ENCODE data around the gene SPINK14. TPM values are rescaled to one million over a fixed set of nuclear protein-coding genes. Genes with fewer than 3 reads are reported as not detected.
A peak's percentile ranks its signal among the peaks of the same experiment; 100 is the strongest.

The SPINK14 gene
- total RNA-seq, 2 donors from 2014 or later: not detected

DNA sequence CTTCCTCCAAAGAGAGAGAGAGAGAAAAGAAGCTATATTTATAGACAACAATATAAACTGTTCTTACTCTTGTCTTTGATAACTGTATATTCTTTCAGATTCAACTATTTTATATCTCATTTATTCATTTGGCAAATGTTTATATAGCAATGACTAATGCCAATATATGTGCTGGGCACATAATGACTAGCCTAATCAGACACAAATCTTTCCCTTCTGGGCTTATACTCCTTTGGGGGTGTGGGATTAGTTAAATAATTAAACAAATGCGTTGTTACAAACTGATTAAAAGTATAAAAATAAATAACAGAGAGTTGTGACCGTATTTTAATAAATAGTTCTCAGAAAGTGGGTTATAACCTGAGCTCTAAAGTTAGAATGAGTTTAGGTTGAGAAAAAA is 4.0 kb downstream of the SPINK14 start:
- Histone ChIP-seq H3K27ac (no peak overlapping the region), H3K9me3 (no peaks in the 10 kb centered on the region), H3K36me3 (no peaks in the 10 kb centered on the region), H3K4me1 (no peaks in the 10 kb centered on the region), H3K27me3 (no peaks in the 10 kb centered on the region), H3K4me3 (no peak overlapping the region), H3K9ac (ENCODE audit: low read depth in 2 of 2, low read length in 2 of 2) (no peak overlapping the region)
- TF ChIP-seq, protein P1, sequence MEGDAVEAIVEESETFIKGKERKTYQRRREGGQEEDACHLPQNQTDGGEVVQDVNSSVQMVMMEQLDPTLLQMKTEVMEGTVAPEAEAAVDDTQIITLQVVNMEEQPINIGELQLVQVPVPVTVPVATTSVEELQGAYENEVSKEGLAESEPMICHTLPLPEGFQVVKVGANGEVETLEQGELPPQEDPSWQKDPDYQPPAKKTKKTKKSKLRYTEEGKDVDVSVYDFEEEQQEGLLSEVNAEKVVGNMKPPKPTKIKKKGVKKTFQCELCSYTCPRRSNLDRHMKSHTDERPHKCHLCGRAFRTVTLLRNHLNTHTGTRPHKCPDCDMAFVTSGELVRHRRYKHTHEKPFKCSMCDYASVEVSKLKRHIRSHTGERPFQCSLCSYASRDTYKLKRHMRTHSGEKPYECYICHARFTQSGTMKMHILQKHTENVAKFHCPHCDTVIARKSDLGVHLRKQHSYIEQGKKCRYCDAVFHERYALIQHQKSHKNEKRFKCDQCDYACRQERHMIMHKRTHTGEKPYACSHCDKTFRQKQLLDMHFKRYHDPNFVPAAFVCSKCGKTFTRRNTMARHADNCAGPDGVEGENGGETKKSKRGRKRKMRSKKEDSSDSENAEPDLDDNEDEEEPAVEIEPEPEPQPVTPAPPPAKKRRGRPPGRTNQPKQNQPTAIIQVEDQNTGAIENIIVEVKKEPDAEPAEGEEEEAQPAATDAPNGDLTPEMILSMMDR (IDR thresholded peaks at IDR 0.05): no peak
- no peak for DNase-seq
- intact Hi-C loops (cut with DNase I): loop anchor here (10.0 kb wide), 2 partner anchors 202 to 272 kb away; no protein-coding TSS in a partner anchor

DNA sequence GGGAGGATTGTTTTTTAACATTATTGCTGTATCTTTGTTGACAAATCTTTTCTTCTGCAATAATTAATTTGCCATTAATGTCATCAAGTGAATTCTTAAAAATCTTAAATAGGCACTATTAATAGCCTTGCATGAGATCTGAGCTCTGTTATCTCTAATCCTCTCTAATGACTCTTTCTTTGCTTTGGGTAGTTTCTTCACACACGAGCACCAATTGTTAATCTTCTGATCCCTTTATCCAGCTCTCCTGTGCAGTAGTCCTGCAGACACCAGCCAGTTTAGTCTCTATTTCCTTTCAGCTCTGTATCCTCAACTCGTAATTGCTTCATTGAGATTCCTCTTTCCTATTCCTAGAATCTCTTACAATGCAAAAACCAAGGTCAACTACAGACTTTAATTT is 8.1 kb downstream of the SPINK14 start:
- Histone ChIP-seq H3K27ac (no peak overlapping the region), H3K9me3 (no peaks in the 10 kb centered on the region), H3K4me1 (no peaks in the 10 kb centered on the region), H3K9ac (ENCODE audit: low read depth in 2 of 2, low read length in 2 of 2) (no peak overlapping the region), H3K36me3 (no peaks in the 10 kb centered on the region), H3K4me3 (no peak overlapping the region), H3K27me3 (no peaks in the 10 kb centered on the region)
- TF ChIP-seq, protein P1 (IDR thresholded peaks at IDR 0.05): no peak
- no peak for DNase-seq
- intact Hi-C loops (cut with DNase I): loop anchor here (10.0 kb wide), 2 partner anchors 198 to 268 kb away; no protein-coding TSS in a partner anchor

DNA sequence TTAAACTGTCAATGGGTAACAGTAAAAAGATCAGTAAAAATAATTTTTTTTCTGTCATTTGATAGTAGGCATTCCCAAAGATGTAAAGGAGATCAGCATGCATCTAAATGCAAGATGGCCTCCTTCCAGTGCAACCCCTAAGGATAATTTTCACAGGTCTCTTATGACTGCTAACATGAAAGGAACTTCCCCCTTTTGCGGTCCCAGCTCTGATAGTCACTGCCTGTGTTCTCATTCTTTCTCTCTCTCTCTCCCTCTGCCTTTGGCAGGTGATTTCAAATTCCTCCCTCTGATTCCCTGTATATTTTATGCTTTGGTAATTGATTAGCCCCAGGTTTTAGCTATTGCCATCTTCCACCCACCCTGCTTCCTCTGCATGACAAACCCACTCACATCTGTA is 8.9 kb downstream of the SPINK14 start:
- TF ChIP-seq, protein P1 (IDR thresholded peaks at IDR 0.05): no peak
- Histone ChIP-seq H3K4me1 (no peaks in the 10 kb centered on the region), H3K9me3 (no peaks in the 10 kb centered on the region), H3K4me3 (no peak overlapping the region), H3K27ac (no peak overlapping the region), H3K27me3 (no peaks in the 10 kb centered on the region), H3K36me3 (no peaks in the 10 kb centered on the region), H3K9ac (ENCODE audit: low read depth in 2 of 2, low read length in 2 of 2) (no peak overlapping the region)
- no peak for DNase-seq
- intact Hi-C loops (cut with DNase I): loop anchor here (10.0 kb wide), 2 partner anchors 198 to 268 kb away; no protein-coding TSS in a partner anchor

DNA sequence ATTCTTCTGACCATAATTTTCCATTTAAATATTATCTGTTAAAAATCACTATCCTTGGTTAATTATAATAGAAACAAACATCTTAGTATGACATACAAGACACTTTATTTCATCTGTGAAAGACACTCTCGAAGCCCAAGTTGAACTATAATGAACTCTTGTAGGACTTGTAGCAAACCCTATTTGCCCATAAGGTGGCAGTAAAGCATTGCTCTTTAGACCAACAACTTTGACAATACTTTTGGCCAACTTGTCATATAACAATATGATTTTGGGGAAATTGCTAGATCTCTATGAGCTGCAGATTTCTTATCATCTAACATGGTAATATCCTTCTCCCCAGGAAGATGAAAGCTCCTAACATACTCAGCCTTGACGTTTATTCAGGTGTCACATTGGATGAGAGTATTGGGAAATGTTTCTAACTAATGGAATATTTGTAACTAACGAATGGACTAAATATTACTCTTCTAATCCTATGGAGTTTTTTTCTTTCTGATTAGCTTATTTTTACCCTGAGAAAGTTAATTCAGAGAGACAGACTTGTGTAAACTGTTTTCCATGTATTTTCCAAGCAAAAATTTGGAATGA is 11.0 kb downstream of the SPINK14 start:
- Histone ChIP-seq H3K4me1 (no peaks in the 10 kb centered on the region), H3K27me3 (no peaks in the 10 kb centered on the region), H3K27ac (no peak overlapping the region), H3K9ac (ENCODE audit: low read depth in 2 of 2, low read length in 2 of 2) (no peak overlapping the region), H3K4me3 (no peak overlapping the region), H3K36me3 (no peaks in the 10 kb centered on the region), H3K9me3 (no peaks in the 10 kb centered on the region)
- peak; percentile 18 for DNase-seq
- TF ChIP-seq, protein P1 (IDR thresholded peaks at IDR 0.05): peak; percentile 50
- intact Hi-C loops (cut with DNase I): loop anchor here (10.0 kb wide), 2 partner anchors 195 to 265 kb away; no protein-coding TSS in a partner anchor

DNA sequence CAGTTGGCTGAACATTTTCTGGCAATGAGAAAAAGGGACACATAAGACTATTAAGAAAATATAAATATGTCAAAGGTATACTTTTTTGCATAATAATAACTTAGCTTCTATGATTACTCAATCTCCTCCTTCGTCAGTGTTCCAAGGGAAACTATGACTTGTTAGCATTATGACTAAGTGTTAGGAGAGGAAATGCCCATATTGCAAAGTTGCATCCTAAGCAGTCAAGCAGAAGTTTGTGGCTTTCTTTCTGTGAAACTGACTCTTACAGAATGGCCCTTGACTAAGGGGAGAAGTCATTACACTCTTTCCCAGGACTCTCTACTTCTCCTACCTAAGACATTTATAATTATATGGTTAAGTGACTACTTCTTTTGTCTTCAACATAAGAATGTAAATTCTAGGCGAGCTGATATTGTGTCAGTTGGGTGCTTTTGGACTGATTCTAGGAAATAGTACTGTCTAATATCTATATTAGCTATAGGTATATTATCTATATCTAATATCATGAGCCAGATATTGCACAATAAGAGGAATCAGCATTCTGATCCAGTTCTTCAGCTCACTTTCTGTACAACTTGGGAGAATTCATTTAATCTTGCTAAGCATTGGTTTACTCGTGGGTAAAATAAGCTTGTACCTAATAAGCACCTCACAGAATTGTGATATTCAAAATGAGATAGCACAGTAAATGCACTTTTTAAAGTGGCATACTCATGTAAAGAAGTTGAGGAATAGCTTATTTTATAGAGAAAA is 18.1 kb downstream of the SPINK14 start:
- TF ChIP-seq, protein P1 (IDR thresholded peaks at IDR 0.05): no peak
- no peaks in the 10 kb centered on the region for H3K36me3 ChIP-seq
- intact Hi-C loops (cut with DNase I): no loop called here
- no peaks in the 10 kb centered on the region for H3K27me3 ChIP-seq
- H3K9ac ChIP-seq (ENCODE audit: low read depth in 2 of 2, low read length in 2 of 2): no peak overlapping the region
- no peak for DNase-seq
- H3K4me3 ChIP-seq: no peak overlapping the region
- H3K4me1 ChIP-seq: no peaks in the 10 kb centered on the region
- H3K9me3 ChIP-seq: no peaks in the 10 kb centered on the region
- H3K27ac ChIP-seq: no peak overlapping the region

All from colonic mucosa (tissue), 4 donors.